Erythroblast (primary cell): ENCODE data around the gene CCDC190.
"Not testable (repeated sequence)": the region's sequence is repeated elsewhere in the genome, so short reads cannot be mapped to it uniquely, and the experiment has no call there.

Experiments
- DNase-seq, 2 experiments: peaks; one replicate each; lab custom pipeline; 2025; lab: John Stamatoyannopoulos, UW
- GATA1 ChIP-seq: IDR thresholded peaks from 2 replicates; pipeline ENCODE4 v1.6.1; 2011; ENCODE audit warnings: low read depth, mild to moderate bottlenecking, control low read depth, low read length, moderate library complexity
- POLR2A ChIP-seq: IDR thresholded peaks from 2 replicates; pipeline ENCODE4 v1.6.1; 2011; ENCODE audit warnings: mild to moderate bottlenecking, low read length

Gene CCDC190

GRCh38 chr1:162889989-162890388 lies 29.0 kb upstream of the CCDC190 start:
- TF ChIP-seq POLR2A (no peak), GATA1 (no peak)
- DNase-seq, result no peak

DNA sequence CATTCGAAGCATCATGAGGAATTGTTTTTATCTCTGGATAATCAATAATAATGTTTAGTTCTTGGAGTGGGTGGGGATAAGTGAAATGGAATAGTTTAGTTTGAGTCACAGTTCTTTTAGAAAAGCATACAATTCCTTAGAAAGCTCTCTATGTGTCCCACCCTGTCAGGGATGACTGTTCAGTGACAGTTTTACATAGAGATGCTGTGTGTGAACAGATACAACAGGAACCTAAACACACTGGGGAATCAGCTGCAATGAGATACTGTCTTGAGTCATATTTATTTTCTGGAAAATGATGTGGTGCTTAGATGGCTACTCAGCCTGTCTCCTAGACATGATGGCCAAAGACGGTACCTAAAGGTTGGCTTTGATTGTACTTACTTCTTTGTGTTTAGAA lies 25.7 kb upstream of the CCDC190 start:
- no peak for DNase-seq
- TF ChIP-seq POLR2A (no peak), GATA1 (no peak)

DNA sequence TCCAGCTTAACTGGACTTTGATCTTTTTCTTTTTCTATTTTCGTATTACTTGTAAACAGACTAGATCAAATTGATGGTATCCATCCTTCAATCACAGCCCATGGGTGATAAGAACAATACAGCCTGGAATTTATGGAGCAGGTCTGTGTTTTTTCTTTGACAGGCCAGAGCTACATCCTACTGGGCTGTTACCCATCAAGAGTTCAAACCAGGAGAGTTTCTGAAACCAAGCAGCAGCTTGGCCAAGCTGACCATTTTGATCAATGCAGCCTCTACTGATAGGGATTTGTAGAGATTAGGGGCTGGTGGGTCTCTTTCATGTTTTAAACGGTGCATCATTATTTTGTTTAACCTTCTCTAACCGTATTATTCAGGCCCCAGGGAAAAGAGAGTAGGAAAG lies 24.3 kb upstream of the CCDC190 start:
- no peak for TF ChIP-seq POLR2A
- DNase-seq, result no peak

DNA sequence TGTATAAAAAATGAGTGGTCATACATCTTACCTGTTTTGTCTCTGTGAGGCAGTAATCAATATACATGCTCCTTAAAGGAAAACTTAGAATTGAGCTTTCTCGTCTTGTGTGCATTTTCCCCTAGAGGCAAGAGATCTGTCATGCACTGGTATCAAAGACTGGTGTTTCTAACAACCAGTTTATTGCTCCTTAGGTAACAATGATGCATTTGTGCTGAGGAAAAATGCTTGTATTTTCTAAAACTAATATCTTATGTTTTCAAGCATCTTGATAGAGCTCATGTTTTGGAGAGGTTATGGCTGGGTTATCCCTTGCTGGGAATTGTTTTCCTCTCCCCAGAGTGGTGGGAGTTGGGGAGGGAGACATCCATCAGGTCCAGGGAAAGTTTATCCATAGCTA lies 23.9 kb upstream of the CCDC190 start:
- no peak for DNase-seq
- TF ChIP-seq POLR2A, result no peak
- TF ChIP-seq GATA1, result no peak

- DNase-seq, result no peak
- TF ChIP-seq GATA1 (no peak), POLR2A (no peak)
Measured at GRCh38 chr1:162882248-162882674, 21.3 kb upstream of the CCDC190 start.

DNA sequence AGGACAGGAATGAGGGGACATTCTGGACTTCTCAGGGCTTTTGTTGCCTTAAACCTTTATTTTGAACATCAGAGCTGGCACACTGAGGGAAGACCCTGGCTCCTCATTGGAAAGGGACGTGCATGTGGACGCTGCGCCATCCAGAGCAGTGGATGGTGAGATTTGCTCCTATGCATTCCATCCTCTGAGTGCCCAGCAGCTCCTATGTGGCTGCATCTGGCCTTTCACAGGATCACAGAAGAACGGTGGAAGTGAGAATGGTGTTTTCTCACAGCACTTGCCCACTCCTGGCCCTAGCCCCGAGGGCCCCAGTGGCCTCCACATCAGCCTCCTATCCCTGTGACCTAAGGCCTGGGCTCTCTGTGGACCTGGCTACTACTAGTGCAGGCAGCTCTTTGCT lies 20.6 kb upstream of the CCDC190 start:
- TF ChIP-seq POLR2A, result no peak
- TF ChIP-seq GATA1, result no peak

GRCh38 chr1:162880617-162881016 lies 19.6 kb upstream of the CCDC190 start:
- not testable (repeated sequence) for DNase-seq

More for the DNA sequence above, 20.6 kb upstream of the CCDC190 start:
- DNase-seq, result no peak

DNA sequence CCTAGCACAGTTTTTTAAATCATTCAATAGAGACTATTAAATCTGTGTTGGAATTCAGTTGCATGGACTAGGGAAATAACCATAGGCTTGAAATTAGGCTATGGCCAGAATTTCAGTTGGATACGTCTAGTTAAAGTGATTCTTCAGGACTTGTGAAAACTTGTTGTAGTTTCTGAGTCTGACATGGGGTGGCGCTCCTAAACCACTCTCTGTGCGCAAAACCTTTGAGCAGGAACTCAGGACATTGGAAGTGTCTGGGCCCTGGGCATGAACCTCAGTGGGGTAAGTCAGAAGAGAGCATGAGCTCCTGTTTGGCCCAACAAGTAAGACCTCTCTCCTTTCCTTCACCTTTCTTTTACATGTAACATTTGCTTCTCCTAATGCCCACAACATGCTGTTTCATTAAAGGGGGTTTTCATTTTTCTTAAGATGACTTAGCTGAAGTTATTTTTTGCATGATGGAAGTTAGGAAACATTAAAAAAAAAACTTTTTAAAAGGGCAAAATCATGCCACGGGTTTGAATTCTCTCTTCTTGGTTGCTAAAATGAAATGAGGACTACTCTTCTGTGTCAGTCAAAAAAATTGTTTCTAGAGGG lies 17.1 kb upstream of the CCDC190 start:
- TF ChIP-seq POLR2A, result no peak
- TF ChIP-seq GATA1, result no peak
- peak; percentile 45 to 57 for DNase-seq

DNA sequence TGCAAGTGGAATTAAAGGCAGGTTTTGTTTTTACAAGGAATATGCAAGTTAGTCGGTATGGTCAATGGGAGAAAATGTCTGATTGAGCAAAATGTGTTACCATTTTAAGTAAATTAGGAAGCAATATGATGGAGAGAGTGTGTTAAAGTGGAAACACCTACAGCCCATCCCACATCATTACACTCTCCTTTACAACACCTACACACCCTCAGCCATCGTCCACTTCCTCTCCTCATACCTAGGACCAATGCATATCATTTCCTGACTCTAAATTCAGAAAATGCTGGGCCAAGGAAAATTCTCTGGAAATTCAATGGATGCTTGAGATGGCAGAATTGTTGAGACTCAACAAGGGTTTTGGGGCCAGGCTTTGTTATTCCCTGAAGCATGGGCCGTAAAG lies 16.4 kb upstream of the CCDC190 start:
- no peak for DNase-seq
- TF ChIP-seq GATA1 (no peak), POLR2A (no peak)

GRCh38 chr1:162876751-162877150 lies 15.8 kb upstream of the CCDC190 start:
- no peak for TF ChIP-seq GATA1
- TF ChIP-seq POLR2A, result no peak

DNA sequence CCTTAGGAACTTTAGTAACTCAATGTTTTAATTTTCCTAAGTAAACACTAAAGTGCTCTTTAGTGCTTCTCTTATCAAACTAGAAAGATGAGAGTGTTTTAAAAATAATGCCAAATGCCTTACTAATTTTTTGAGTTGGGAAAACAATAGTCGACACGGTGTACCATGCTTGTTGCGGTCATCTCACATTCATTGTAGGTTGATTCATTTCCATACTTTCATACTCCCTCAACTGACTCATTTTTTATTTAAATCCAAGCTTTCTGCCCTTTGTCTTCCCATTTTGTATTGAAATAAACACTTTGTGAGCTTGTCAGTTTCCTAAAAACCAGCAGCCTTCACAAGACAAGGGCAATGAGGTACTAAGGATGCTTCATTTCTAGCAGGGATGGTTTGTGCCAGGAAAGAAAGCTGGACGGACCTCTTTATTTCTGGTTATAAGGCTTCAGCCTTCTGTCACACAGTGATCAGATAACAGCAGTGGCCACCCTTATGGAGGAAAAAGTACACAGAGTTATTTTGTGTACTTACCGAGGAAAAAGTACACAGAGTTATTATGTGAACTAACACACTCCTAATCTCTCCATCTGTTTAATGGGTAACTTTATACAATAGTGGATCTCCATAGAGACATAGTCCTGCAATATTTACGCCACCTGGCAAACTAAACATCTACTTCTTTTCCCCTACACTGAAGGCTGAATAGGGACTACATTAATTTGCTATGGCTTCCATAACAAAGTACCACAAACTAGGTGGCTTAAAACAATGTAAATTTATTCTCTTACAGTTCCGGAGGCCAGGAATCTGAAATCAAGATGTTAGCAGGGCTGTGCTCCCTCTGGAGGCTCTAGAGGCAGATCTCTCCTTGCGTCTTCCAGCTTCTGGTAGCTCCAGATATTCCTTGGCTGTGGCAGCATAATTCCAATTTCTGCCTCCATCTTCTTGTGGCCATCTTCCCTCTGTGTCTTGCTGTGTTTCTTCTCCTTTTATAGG lies 13.0 kb upstream of the CCDC190 start:
- DNase-seq, result no peak
- TF ChIP-seq POLR2A (no peak), GATA1 (no peak)

More at GRCh38 chr1:162876751-162877150, 15.8 kb upstream of the CCDC190 start:
- no peak for DNase-seq

DNA sequence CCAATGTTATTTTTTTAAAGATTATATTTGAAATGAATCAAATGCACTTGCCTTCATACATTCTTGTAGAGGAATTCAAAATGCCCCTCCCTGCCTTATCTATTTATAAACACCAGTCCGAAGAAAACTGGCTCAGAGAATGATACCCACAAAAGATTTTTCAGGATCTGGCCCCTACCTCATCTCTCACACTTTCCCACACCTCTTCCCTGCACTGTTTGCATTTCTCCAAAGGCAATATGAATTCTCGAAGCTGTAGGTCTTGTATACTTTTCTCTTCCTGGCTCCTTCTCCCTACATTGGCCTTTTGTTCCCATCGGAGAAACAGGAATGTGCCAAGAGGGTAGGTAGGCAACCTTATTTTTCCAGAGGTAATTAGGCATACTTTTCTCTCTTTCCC lies 12.0 kb upstream of the CCDC190 start:
- TF ChIP-seq GATA1 (no peak), POLR2A (no peak)
- DNase-seq, result no peak

DNA sequence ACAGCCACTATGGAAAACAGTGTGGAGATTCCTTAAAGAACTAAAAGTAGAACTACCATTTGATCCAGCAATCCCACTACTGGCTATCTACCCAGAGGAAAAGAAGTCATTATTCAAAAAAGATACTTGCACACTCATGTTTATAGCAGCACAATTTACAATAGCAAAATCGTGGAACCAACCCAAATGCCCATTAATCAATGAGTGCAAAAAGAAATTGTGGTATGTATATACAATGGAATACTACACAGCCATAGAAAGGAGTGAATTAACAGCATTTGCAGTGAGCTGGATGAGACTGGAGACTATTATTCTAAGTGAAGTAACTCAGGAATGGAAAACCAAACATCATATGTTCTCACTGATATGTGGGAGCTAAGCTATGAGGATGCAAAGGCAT lies 10.4 kb upstream of the CCDC190 start:
- not testable (repeated sequence) for DNase-seq

- DNase-seq, result no peak
Measured at GRCh38 chr1:162868972-162869371, 8.0 kb upstream of the CCDC190 start.

DNA sequence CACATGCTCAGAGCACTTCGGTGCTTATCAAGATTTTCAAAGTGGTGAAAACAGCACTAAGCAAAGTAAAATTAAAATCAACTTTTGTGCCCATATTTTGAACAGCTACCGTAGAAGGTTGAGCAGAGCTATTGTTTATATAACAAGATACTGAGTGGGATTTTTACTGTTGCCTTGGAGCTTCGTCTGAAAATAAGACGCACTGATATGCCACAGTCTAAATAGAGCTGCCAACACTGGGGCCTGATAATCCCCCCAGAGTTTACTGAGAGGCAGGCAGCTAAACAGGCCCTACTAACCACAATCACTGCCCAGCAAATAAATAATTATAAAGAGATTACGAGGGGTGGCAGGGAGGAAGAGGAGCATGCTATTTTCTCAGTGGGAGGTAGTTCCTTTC lies 650 bp upstream of the CCDC190 start:
- no peak for DNase-seq

More at GRCh38 chr1:162868972-162869371, 8.0 kb upstream of the CCDC190 start:
- TF ChIP-seq GATA1 (no peak), POLR2A (no peak)

More for the DNA sequence above, 650 bp upstream of the CCDC190 start:
- TF ChIP-seq POLR2A (no peak), GATA1 (no peak)
